GM19455 (cell line): ENCODE data around the gene KANSL1L.

Experiments used
- ATAC-seq: cut with Tn5 transposase; IDR thresholded peaks from one replicate; pipeline ENCODE4 v1.9.1; 2021; ENCODE audit not compliant: unreplicated experiment

KANSL1L gene

GRCh38 chr2:210000464-210001324 lies 170.5 kb downstream of the KANSL1L start:
- ATAC-seq: no peak

GRCh38 chr2:209998596-209998995 lies 172.6 kb downstream of the KANSL1L start:
- no peak for ATAC-seq

DNA sequence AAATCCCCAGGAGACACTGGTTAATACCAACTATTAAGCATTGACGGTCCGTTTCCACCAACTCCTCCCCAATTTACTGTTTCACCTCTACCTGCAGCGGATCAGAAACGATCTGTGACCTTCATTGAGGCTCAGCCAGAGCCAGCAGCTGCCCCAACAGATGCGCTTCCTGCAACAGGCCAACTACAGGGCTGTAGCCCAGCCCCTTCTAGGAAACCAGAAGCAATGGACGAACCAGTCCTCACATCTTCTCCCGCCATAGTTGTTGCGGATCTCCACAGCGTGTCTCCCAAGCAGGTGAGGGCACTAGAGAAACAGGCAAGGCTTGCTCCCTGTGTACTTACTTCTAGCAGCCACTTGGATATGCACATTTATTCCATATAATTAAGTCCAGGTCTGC lies 177.2 kb downstream of the KANSL1L start:
- no peak for ATAC-seq

GRCh38 chr2:209990838-209991237 lies 180.4 kb downstream of the KANSL1L start:
- no peak for ATAC-seq

DNA sequence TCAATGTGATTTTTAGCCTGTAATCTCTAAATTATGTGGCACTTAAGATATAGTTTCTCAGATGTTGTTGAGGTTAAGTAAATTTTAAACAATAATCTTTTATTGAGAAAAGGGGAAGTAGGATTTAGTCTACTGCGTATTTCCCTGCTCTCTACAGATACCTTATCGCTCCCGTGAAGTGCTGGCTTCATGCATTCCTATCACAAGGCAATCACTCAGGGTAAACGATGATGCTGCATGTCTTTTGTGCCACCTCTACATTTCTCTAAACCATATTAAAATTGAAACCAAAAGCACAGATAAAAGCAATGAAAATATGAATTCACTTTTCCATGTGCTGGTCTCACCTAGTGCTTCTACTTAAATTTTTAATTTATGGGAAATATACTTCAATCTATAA lies 183.2 kb downstream of the KANSL1L start:
- no peak for ATAC-seq

- ATAC-seq: no peak
These were observed 184.8 kb downstream of the KANSL1L start for GRCh38 chr2:209986415-209986814.

DNA sequence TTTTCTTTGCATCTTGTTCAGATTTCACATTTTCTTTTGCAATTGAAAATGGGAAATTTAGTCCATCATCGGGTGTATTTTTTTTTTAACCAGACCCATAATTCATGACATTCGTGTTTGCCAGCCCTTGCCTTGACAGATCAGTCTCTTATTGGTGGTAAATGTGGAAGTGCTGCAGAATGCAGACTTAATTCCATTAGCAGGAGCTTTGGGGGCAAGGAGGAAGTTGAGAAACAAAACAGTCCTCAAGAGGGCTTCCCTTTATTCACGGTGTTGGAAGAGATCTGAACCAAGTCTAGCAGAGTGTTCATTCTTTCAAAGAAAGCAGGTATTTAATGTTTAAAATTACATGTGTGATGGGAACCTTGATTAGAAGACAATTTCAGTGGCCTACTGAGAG lies 185.3 kb downstream of the KANSL1L start:
- no peak for ATAC-seq

- no peak for ATAC-seq
These were observed 186.9 kb downstream of the KANSL1L start for GRCh38 chr2:209984291-209984690.

DNA sequence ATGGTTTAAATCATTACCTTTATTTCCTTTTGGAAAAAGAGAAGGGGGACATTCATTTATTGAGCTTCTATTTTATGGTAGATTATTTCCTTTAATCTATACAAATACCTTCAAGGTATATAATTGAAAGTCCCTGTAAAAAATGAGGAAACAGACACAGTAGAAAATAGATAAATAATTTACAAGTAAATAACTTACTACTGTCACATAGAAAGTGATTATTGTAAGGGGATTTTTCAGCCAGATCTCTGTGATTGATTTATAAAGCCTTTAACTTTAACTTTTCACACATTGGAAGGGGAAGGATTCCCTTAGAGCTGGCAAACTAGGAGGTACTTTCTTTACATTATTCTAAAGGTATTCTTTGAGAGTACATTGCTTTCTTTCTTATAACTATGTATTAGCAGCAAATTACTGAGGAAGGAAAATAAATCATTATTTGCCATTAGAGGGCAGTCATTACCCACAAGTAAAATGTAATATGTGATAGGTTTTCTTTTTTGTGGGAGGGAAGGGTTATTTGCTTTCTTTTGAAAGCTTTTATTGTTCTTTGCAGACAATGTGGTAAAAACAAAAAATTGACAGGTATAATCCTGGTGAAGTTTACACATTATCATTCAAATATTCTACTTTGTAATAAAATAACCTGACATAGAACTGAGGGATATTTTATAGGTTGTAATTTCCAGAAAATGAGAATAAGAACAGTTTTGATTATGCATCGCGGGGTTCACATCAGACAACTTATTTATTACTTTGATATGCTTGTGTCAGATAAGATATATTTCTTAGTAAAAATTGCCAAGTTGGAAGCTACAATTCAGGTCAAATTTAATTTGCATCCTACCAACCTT lies 193.6 kb downstream of the KANSL1L start:
- peak; percentile 47 for ATAC-seq

DNA sequence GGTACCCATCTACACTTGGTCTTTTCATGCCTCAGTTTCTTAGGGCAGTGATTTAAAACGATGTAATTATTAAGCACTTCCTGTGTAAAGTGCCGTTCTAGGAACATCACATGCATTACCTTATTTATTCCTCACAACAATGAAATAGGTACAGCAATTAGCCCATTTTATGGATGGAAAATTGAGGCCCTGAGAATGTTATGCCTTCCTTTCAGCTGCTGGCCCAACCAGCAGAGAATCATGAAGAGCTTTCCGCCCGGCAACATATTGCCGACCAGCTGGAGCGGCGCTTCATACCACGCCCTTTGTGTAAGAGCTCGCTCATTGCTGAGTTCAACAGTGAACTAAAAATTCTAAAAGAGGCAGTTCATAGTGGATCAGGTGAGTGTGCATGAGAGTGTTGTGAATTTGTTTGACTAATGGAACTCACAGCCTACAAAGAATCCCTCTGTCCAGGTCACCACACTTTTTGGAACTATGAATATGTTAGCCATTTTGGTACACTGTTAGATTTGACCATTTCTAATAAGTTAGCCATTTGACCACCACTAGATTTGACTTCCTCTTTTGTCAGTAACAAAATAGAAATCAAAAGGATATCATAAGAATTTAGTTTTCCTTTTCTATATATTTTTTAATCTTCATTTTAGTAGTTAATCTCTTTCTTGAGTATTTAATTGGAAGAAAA lies 194.4 kb downstream of the KANSL1L start:
- ATAC-seq: no peak

- no peak for ATAC-seq
These were observed 196.6 kb downstream of the KANSL1L start for GRCh38 chr2:209974576-209974975.

- no peak for ATAC-seq
These were observed 197.9 kb downstream of the KANSL1L start for GRCh38 chr2:209973328-209973727.
